Measurements from ENCODE around the gene MON1B. TPM values are rescaled to one million over a fixed set of nuclear protein-coding genes. Genes with fewer than 3 reads are reported as not detected.
A peak's percentile ranks its signal among the peaks of the same experiment; 100 is the strongest.

The MON1B gene
- total RNA-seq (10 to 100 TPM; 82.4 to 85.4 TPM), polyA plus RNA-seq (10 to 100 TPM; 30.5 to 49.1 TPM)

DNA sequence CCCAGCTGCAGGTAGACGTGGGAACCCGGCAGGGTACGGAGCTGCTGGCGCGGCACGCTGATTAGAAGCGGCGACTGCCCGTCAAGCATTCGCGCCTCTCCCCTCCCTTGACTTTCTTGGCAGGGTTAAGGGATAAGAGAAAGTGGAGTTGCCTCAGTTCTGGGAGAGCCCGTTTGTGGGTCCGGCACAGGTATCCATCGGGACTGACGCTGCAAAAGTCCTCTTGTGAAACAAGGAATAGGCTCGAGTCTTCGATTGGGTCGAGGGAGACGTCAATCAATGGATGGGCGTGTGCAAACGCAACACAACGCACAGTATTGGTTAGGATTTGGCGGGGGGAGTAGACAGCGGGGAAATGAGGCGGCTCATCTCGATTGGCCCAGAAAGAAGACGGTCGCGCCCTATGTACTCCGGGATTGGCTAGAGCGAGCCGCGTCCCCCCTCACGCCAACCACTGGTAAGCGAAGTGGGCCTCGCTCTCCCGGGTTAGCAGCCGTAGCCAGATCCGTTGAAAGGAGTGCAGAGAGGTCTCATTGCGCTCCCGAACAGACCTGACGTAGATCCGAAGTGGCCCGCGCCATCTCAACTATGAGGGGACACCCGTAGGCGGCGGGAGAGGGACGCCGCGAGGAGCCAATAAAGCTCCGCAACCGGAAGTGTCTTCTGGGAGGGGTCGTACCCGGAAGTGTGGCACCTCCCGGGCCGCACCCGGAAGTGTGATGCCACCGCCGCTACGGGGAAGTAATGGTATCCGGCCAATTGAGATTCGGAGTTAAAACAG is at the start of gene MON1B:
Gene MON1B (plus strand): TSS at position 713 of the 781 bp plus-strand sequence. CDS start 296 bp downstream, outside the sequence.
- intact Hi-C loops (cut with micrococcal nuclease), result loop anchor here (1.0 to 5.0 kb wide), 9 partner anchors 22 to 1758 kb away; partner anchors contain the start of genes ADAT1, CFDP1, KARS1 and NUDT7
- peaks cover 0 to 2% (median 0%) of the 10 kb centered on the region in 8 donors for H3K9me3 Mint-ChIP-seq
- H3K4me3 Mint-ChIP-seq, result peak within 1 kb of the TSS; percentile 94 to 100 (median 98)
- no peaks in the 10 kb centered on the region for H3K9me3 ChIP-seq (ENCODE audit: control insufficient read depth in 1 of 2, low read length in 2 of 2)
- peaks cover 27% of the 10 kb centered on the region for H3K4me1 ChIP-seq (ENCODE audit: insufficient read depth, low read length)
- no peaks in the 10 kb centered on the region for H3K27me3 Mint-ChIP-seq
- H3K27ac ChIP-seq (ENCODE audit: low read depth, low read length), result peak within 1 kb of the TSS; percentile 93
- peak within 1 kb of the TSS; percentile 98 to 100 (median 99) for H3K27ac Mint-ChIP-seq
- ChIA-PET CTCF (ENCODE audit: partially characterized antibody) (interaction anchor here (0.5 kb wide), 1 partner anchor 1543 kb away, joined by 3 read pairs; the partner anchor contains the start of genes KARS1 and TERF2IP), POLR2A (ENCODE audit: partially characterized antibody) (interaction anchor here (0.8 to 2.1 kb wide), 8 partner anchors 10 to 1757 kb away, joined by 3 to 27 read pairs (median 4); partner anchors contain the start of genes CFDP1, KARS1 and TERF2IP)
- peaks cover 30 to 51% of the 10 kb centered on the region in 2 donors for H3K36me3 Mint-ChIP-seq
- DNase-seq, result peak; percentile 97 to 98 (median 98)
- peak within 1 kb of the TSS; percentile 97 to 99 for H3K4me3 ChIP-seq (ENCODE audit: low read length in 2 of 2)
- no peaks in the 10 kb centered on the region for H3K27me3 ChIP-seq (ENCODE audit: insufficient read depth, low read length)
- peaks cover 31 to 50% (median 38%) of the 10 kb centered on the region in 4 donors for H3K4me1 Mint-ChIP-seq
- peaks cover 17% of the 10 kb centered on the region for H3K36me3 ChIP-seq (ENCODE audit: insufficient read depth, low read length)

DNA sequence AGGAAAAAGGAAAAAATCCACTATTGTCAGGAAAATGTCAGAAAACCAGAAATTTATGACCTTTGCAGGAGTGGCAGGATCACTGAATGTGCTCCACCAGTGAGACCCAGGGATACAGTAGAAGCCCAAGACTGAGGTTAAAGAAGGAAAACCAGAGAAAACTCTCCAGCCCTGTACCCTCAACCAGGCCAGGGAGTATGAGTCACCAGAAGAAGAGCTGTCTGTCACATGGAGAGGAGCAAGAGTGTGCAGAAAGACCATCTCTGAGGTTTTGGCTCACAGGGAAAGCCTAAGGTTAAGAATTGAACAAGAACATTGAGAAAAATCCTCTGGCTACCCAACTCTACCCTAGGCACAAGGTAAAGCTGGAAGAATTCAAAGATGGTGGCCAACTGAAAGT is 47.6 kb upstream of the MON1B start:
- no peak overlapping the region for H3K27ac Mint-ChIP-seq

DNA sequence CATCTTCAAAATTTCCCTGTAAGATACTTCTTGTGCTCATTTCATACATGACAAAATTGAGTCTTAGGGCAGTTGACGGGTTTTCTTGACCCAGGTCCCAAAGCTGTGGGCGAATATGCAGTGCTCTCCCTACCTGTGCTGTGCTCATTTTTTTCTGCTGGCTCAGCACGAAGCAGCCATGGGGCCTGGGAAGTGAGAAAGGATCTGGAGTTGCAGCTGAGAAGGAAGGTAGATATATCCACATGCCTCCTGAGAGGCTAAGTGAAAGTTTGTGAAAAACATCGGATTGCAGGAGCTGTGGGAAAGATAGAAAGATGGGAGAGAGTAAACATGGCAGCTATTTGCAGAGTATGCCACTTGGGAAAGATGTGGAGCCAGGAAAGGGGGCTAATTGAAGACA is 42.9 kb upstream of the MON1B start:
- intact Hi-C loops (cut with micrococcal nuclease), result no loop called here
- no peak for DNase-seq
- Mint-ChIP-seq H3K4me1 (no peaks in the 10 kb centered on the region), H3K4me3 (no peak overlapping the region), H3K9me3 (peaks cover 0 to 13% (median 7%) of the 10 kb centered on the region in 8 donors), H3K27me3 (peaks cover 5 to 16% of the 10 kb centered on the region in 2 donors), H3K27ac (no peak overlapping the region), H3K36me3 (no peaks in the 10 kb centered on the region)
- ChIA-PET POLR2A (ENCODE audit: partially characterized antibody) (no interaction called here), CTCF (ENCODE audit: partially characterized antibody) (no interaction called here)
- Histone ChIP-seq H3K9me3 (ENCODE audit: control insufficient read depth in 1 of 2, low read length in 2 of 2) (peaks cover 0 to 3% of the 10 kb centered on the region in 2 donors), H3K4me3 (ENCODE audit: low read length in 2 of 2) (no peak overlapping the region), H3K36me3 (ENCODE audit: insufficient read depth, low read length) (no peaks in the 10 kb centered on the region), H3K27me3 (ENCODE audit: insufficient read depth, low read length) (no peaks in the 10 kb centered on the region), H3K27ac (ENCODE audit: low read depth, low read length) (no peak overlapping the region), H3K4me1 (ENCODE audit: insufficient read depth, low read length) (no peaks in the 10 kb centered on the region)

More for the DNA sequence above, 47.6 kb upstream of the MON1B start:
- ChIA-PET POLR2A (ENCODE audit: partially characterized antibody) (no interaction called here), CTCF (ENCODE audit: partially characterized antibody) (no interaction called here)
- intact Hi-C loops (cut with micrococcal nuclease), result no loop called here
- H3K4me1 Mint-ChIP-seq, result no peaks in the 10 kb centered on the region
- Histone ChIP-seq H3K4me1 (ENCODE audit: insufficient read depth, low read length) (no peaks in the 10 kb centered on the region), H3K36me3 (ENCODE audit: insufficient read depth, low read length) (no peaks in the 10 kb centered on the region), H3K27me3 (ENCODE audit: insufficient read depth, low read length) (no peaks in the 10 kb centered on the region), H3K4me3 (ENCODE audit: low read length in 2 of 2) (no peak overlapping the region), H3K9me3 (ENCODE audit: control insufficient read depth in 1 of 2, low read length in 2 of 2) (peaks cover 0 to 3% of the 10 kb centered on the region in 2 donors), H3K27ac (ENCODE audit: low read depth, low read length) (no peak overlapping the region)
- H3K36me3 Mint-ChIP-seq, result no peaks in the 10 kb centered on the region
- no peak for DNase-seq
- peaks cover 0 to 3% of the 10 kb centered on the region in 2 donors for H3K27me3 Mint-ChIP-seq
- peaks cover 0 to 11% (median 7%) of the 10 kb centered on the region in 8 donors for H3K9me3 Mint-ChIP-seq
- no peak overlapping the region for H3K4me3 Mint-ChIP-seq

DNA sequence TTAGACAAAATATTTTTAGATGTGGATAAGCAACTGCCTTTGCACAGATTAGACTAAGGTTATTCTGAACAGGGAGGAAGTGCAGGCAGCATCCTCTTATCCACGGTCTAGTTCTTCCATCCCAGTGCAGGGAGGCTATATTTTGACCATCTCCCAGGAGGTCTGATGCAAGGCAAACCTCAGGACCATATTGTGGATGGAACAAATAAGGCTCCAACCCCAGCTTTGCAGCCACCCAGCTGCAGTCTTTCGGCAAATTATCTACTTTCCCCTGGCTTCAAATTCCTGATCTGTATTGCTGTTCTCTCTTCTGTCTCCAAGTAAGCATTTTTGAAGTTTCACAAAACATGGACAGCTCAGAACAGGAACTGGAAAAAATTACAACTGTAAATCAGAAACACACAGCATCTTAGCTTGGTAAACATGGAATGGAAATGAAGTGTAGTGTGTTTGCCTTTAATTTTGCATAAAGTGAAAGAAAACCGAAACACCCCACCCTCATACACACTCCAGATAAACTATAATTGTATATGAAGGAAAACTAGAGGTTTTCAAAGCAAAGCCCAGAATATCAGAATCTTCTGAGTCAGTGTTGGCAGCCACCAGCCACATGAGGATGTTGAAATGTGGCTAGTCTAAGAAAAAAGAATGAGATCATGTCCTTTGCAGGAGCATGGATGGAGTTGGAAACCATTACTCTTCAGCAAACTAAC is 33.5 kb upstream of the MON1B start:
- H3K36me3 Mint-ChIP-seq, result no peaks in the 10 kb centered on the region
- CTCF ChIA-PET (ENCODE audit: partially characterized antibody), result interaction anchor here (4.4 kb wide), 1 partner anchor 14 kb away, joined by 19 read pairs; no protein-coding TSS in a partner anchor
- intact Hi-C loops (cut with micrococcal nuclease), result no loop called here
- no peaks in the 10 kb centered on the region for H3K9me3 Mint-ChIP-seq
- H3K27me3 Mint-ChIP-seq, result peaks cover 15 to 32% of the 10 kb centered on the region in 2 donors
- H3K27ac ChIP-seq (ENCODE audit: low read depth, low read length), result no peak overlapping the region
- no peak overlapping the region for H3K27ac Mint-ChIP-seq
- no peaks in the 10 kb centered on the region for H3K9me3 ChIP-seq (ENCODE audit: control insufficient read depth in 1 of 2, low read length in 2 of 2)
- no peaks in the 10 kb centered on the region for H3K4me1 Mint-ChIP-seq
- no peaks in the 10 kb centered on the region for H3K4me1 ChIP-seq (ENCODE audit: insufficient read depth, low read length)
- H3K36me3 ChIP-seq (ENCODE audit: insufficient read depth, low read length), result no peaks in the 10 kb centered on the region
- no peak overlapping the region for H3K4me3 Mint-ChIP-seq
- DNase-seq, result no peak
- H3K4me3 ChIP-seq (ENCODE audit: low read length in 2 of 2), result no peak overlapping the region
- no peaks in the 10 kb centered on the region for H3K27me3 ChIP-seq (ENCODE audit: insufficient read depth, low read length)
- POLR2A ChIA-PET (ENCODE audit: partially characterized antibody), result no interaction called here

DNA sequence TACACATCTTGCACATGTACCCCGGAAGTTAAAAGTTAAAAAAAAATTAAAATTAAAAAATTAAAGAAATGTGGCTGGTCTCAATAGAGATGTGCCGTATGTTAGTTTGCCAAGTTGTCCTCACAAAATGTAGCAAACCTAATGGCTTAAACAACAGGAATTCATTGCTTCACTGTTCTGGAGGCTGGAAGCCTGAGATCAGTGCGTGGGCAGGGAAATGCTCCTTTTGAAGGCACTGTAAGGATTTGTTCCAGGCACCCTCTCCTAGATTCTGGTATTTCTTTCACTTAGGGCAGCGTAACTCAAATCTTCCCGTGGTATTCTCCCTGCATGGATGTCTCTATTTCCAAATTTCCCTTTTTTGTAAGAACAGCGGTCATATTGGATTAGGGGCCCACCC is 32.7 kb upstream of the MON1B start:
- no peak overlapping the region for H3K27ac Mint-ChIP-seq
- Histone ChIP-seq H3K4me3 (ENCODE audit: low read length in 2 of 2) (no peak overlapping the region), H3K4me1 (ENCODE audit: insufficient read depth, low read length) (no peaks in the 10 kb centered on the region), H3K36me3 (ENCODE audit: insufficient read depth, low read length) (no peaks in the 10 kb centered on the region), H3K9me3 (ENCODE audit: control insufficient read depth in 1 of 2, low read length in 2 of 2) (no peaks in the 10 kb centered on the region), H3K27ac (ENCODE audit: low read depth, low read length) (no peak overlapping the region), H3K27me3 (ENCODE audit: insufficient read depth, low read length) (no peaks in the 10 kb centered on the region)
- no peaks in the 10 kb centered on the region for H3K9me3 Mint-ChIP-seq
- ChIA-PET CTCF (ENCODE audit: partially characterized antibody) (interaction anchor here (4.4 kb wide), 1 partner anchor 13 kb away, joined by 19 read pairs; no protein-coding TSS in a partner anchor), POLR2A (ENCODE audit: partially characterized antibody) (no interaction called here)
- H3K4me1 Mint-ChIP-seq, result no peaks in the 10 kb centered on the region
- intact Hi-C loops (cut with micrococcal nuclease), result no loop called here
- DNase-seq, result no peak
- peaks cover 18 to 27% of the 10 kb centered on the region in 2 donors for H3K27me3 Mint-ChIP-seq
- H3K4me3 Mint-ChIP-seq, result no peak overlapping the region
- H3K36me3 Mint-ChIP-seq, result no peaks in the 10 kb centered on the region

DNA sequence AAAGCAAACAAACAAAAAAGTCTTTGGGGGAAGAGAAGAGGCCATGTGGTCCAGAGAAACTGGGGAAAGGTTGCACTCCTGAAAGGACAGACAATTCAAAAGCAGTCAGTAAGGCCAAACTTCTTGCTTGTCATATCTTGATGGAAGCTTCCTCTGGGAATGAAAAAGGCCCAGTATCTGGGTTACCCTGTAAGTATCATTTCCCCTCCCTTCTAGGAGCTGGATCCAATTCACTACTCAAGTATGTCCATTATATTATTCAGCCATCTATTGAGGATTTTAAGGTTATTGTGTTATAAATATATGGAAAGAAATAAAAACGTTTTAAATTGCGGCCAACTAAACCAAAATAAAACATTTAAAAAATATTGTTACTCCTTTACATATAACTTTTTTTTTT is 26.0 kb upstream of the MON1B start:
- CTCF ChIA-PET (ENCODE audit: partially characterized antibody), result interaction anchor here (1.8 kb wide), 1 partner anchor 11 kb away, joined by 3 read pairs; no protein-coding TSS in a partner anchor
- Histone ChIP-seq H3K27ac (ENCODE audit: low read depth, low read length) (no peak overlapping the region), H3K36me3 (ENCODE audit: insufficient read depth, low read length) (no peaks in the 10 kb centered on the region), H3K4me3 (ENCODE audit: low read length in 2 of 2) (no peak overlapping the region), H3K4me1 (ENCODE audit: insufficient read depth, low read length) (no peaks in the 10 kb centered on the region), H3K9me3 (ENCODE audit: control insufficient read depth in 1 of 2, low read length in 2 of 2) (no peaks in the 10 kb centered on the region), H3K27me3 (ENCODE audit: insufficient read depth, low read length) (peaks cover 3% of the 10 kb centered on the region)
- H3K4me1 Mint-ChIP-seq, result no peaks in the 10 kb centered on the region
- H3K27me3 Mint-ChIP-seq, result peaks cover 17 to 25% of the 10 kb centered on the region in 2 donors
- no peaks in the 10 kb centered on the region for H3K9me3 Mint-ChIP-seq
- no peaks in the 10 kb centered on the region for H3K36me3 Mint-ChIP-seq
- H3K27ac Mint-ChIP-seq, result no peak overlapping the region
- DNase-seq, result no peak
- no peak overlapping the region for H3K4me3 Mint-ChIP-seq
- POLR2A ChIA-PET (ENCODE audit: partially characterized antibody), result no interaction called here
- intact Hi-C loops (cut with micrococcal nuclease), result no loop called here

Measured in CD4-positive, alpha-beta memory T cell (primary cell).